Thyroid gland (tissue), 4 donors: ENCODE results near the gene FMN2.

Experiments
- CTCF ChIP-seq, 6 experiments: fragments of 200-600 bp in 3 of 6; fragments of 450-650 bp in 3 of 6; sonication (generic) in 3 of 6; IDR thresholded peaks; one replicate each; pipeline ENCODE4 v1.5.1; 2016 to 2019; ENCODE audit warnings: antibody characterized with exemption in 6 of 6, mild to moderate bottlenecking in 2 of 6, inconsistent platforms in 1 of 6, moderate library complexity in 1 of 6
- POLR2A ChIP-seq, 2 donors: fragments of 450-650 bp; IDR thresholded peaks; one replicate each; pipeline ENCODE4 v1.6.1; 2017; ENCODE audit warnings: antibody characterized with exemption in 2 of 2, mild to moderate bottlenecking in 2 of 2, moderate library complexity in 1 of 2

GRCh38 chr1:240399381-240399780, 307.7 kb downstream of the FMN2 start:
- TF ChIP-seq CTCF (IDR thresholded peaks at IDR 0.05) = no peak
- TF ChIP-seq POLR2A (IDR thresholded peaks at IDR 0.05) = no peak
